Measurements from ENCODE around the gene EIPR1.
A peak's percentile ranks its signal among the peaks of the same experiment; 100 is the strongest.
"Not testable (repeated sequence)": the region's sequence is repeated elsewhere in the genome, so short reads cannot be mapped to it uniquely, and the experiment has no call there.

The EIPR1 gene

GRCh38 chr2:3283876-3284656, 93.6 kb downstream of the EIPR1 start:
- not testable (repeated sequence) for DNase-seq

- no peak for DNase-seq
Observed at GRCh38 chr2:3283206-3283605, 94.4 kb downstream of the EIPR1 start.

GRCh38 chr2:3282056-3282998, 95.3 kb downstream of the EIPR1 start:
- DNase-seq = peak; percentile 92

GRCh38 chr2:3280683-3281520, 96.7 kb downstream of the EIPR1 start:
- DNase-seq = no peak

- DNase-seq = no peak
Observed at GRCh38 chr2:3280197-3280596, 97.4 kb downstream of the EIPR1 start.

GRCh38 chr2:3279236-3279960, 98.2 kb downstream of the EIPR1 start:
- no peak for DNase-seq

- no peak for DNase-seq
Observed at GRCh38 chr2:3278521-3279218, 98.9 kb downstream of the EIPR1 start.

GRCh38 chr2:3277748-3278520, 99.7 kb downstream of the EIPR1 start:
- DNase-seq = no peak

GRCh38 chr2:3277050-3277747, 100.4 kb downstream of the EIPR1 start:
- no peak for DNase-seq

GRCh38 chr2:3272761-3273160, 104.9 kb downstream of the EIPR1 start:
- DNase-seq = no peak

GRCh38 chr2:3270095-3270478, 107.5 kb downstream of the EIPR1 start:
- DNase-seq = no peak

- no peak for DNase-seq
Observed at GRCh38 chr2:3269425-3270094, 108.1 kb downstream of the EIPR1 start.

GRCh38 chr2:3268705-3269029, 109.0 kb downstream of the EIPR1 start:
- DNase-seq = no peak

- DNase-seq = no peak
Observed at GRCh38 chr2:3267869-3268704, 109.5 kb downstream of the EIPR1 start.

- DNase-seq = no peak
Observed at GRCh38 chr2:3266925-3267867, 110.4 kb downstream of the EIPR1 start.

GRCh38 chr2:3265981-3266924, 111.4 kb downstream of the EIPR1 start:
- DNase-seq = no peak

Data from COR-L47 (cell line).